ENCODE results near the gene CLASRP.

GRCh38 chr19:45118106-45118505 is 79.3 kb downstream of the CLASRP start:
- TF ChIP-seq, protein P1, sequence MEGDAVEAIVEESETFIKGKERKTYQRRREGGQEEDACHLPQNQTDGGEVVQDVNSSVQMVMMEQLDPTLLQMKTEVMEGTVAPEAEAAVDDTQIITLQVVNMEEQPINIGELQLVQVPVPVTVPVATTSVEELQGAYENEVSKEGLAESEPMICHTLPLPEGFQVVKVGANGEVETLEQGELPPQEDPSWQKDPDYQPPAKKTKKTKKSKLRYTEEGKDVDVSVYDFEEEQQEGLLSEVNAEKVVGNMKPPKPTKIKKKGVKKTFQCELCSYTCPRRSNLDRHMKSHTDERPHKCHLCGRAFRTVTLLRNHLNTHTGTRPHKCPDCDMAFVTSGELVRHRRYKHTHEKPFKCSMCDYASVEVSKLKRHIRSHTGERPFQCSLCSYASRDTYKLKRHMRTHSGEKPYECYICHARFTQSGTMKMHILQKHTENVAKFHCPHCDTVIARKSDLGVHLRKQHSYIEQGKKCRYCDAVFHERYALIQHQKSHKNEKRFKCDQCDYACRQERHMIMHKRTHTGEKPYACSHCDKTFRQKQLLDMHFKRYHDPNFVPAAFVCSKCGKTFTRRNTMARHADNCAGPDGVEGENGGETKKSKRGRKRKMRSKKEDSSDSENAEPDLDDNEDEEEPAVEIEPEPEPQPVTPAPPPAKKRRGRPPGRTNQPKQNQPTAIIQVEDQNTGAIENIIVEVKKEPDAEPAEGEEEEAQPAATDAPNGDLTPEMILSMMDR (IDR thresholded peaks at IDR 0.05): no peak
- TF ChIP-seq POLR2AphosphoS5 (IDR thresholded peaks at IDR 0.05) (no peak), POLR2A (IDR thresholded peaks at IDR 0.05) (no peak)

Data from breast epithelium (tissue), 3 donors.